GM12874 (cell line): ENCODE data around the gene PAQR6.

Experiments used
- CTCF ChIP-seq: IDR thresholded peaks from 2 replicates; pipeline ENCODE4 v1.5.1; 2011; ENCODE audit warnings: low read depth, mild to moderate bottlenecking, control low read depth, low read length, moderate library complexity; ENCODE audit not compliant: insufficient read depth

The PAQR6 gene

GRCh38 chr1:156262461-156263287, 14.8 kb upstream of the PAQR6 start:
- TF ChIP-seq CTCF, result no peak

- no peak for TF ChIP-seq CTCF
Measured at GRCh38 chr1:156260896-156261295, 13.0 kb upstream of the PAQR6 start.

- no peak for TF ChIP-seq CTCF
Measured at GRCh38 chr1:156259805-156260204, 11.9 kb upstream of the PAQR6 start.

DNA sequence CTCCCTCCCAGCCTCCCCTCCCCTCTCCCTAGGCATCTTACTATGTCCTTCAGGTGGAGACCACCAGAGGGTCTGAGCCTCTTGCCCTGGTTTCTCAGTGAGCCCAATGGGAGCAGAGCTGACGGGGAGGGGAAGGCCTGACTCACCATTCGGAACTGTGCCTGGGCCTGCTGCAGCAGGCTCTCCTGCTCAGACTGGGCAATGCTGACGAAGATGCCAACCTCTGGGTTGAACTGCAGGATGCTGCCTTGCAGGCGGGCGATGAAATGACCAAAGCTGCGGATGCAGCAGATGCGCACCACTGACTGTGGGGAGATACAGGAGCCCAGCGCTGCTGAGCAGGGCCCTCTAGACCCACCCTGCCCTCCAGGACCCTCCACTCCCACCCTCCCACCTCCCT, 11.0 kb upstream of the PAQR6 start:
- no peak for TF ChIP-seq CTCF

DNA sequence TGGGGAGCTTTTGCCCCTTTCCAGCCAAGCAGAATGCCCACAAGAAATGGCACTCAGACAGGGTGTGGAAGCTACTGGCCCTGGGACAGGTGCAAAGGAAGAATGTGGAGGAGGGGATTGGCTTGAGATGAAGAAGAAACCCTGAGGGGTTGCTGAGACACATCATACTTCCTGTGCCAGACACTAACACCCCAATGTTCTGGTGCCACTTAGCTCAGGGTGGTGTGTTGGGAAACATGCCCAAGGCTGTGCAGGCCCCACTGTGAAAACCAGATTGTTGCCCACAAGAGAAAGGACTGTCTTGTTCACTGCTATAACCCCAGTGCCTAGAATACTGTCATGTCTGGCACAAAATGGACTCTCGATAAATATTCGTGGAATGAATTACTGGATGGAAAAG, 9.9 kb upstream of the PAQR6 start:
- TF ChIP-seq CTCF, result no peak

GRCh38 chr1:156253634-156254033, 5.8 kb upstream of the PAQR6 start:
- TF ChIP-seq CTCF, result no peak

GRCh38 chr1:156251527-156251926, 3.7 kb upstream of the PAQR6 start:
- no peak for TF ChIP-seq CTCF

DNA sequence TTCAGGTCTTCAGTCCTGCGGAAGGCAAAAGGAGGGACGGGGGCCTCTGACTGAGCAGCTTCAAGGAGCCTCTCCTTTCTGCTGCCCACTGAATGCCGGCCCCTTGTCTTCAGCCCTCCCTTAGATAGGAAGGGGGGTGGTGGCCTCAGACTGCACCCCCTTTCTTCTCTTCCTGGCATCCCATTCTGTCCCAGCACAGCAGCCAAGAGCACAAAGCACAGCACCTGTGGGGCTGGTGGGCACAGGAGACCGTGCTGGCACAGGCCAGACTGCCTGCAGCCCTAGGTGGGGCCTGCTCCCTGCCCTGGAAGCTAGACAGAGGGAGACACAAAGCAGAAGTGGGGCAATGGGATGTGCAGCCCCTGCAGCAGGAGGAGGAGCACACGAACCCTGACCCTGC, 1.7 kb upstream of the PAQR6 start:
- TF ChIP-seq CTCF, result no peak
